ENCODE results near the gene QTRT2. TPM values are rescaled to one million over a fixed set of nuclear protein-coding genes. Genes with fewer than 3 reads are reported as not detected.

QTRT2 gene
- total RNA-seq, result 13.9 TPM

DNA sequence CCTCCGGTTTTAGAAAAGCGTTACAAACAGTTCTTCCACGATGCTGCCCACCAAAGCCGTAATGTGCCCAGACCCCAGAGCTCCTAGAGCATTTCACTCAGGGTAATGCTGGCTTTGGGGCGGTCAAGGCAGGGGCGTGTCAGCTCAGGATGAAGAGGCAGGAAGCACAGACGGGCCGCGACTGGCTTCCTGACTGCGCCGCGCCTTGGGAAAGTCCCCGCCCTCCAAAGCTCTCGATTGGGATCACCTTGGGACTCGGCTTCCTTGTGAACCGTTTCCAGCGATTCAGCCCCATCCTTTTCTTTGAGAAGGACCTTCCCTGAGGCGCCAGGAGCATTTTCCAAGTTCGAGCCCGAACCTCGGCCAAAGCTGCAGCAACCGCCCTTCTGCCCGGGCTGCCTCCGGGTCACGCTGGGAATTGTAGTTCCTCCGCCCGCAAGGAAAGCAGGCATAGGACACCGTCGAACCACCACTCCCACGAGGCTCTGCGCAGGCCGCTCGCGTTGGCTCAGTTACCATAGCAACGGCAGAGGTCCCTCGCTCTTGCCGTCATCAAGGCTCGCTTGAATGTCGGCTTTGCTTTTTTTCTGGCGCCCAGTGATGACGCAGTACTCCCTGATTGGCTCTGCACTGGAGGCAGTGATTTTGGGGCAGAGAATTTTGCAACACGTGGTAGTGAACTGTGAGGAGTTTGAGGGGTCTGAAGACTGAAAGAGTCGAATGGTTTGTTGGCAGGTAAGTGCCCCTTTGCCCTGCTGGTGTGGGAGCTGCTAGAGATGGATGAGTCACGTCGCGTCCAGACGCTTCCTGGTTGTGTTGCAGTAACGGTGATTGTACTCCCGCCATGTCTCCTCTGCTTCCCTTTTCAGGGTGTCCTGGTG is at the start of gene QTRT2, which contains the start of gene CCDC191:
Gene QTRT2 (plus strand): TSS at position 608 of the 881 bp plus-strand sequence. CDS start 8,521 bp downstream, outside the sequence.
Gene CCDC191 (minus strand): TSS at position 397 of the 881 bp plus-strand sequence. CDS start 60 bp downstream, at position 337.
- FAIRE-seq, result peak; percentile 97
- peak; percentile 71 to 83 for DNase-seq (ENCODE audit: low spot score in 2 of 2)

DNA sequence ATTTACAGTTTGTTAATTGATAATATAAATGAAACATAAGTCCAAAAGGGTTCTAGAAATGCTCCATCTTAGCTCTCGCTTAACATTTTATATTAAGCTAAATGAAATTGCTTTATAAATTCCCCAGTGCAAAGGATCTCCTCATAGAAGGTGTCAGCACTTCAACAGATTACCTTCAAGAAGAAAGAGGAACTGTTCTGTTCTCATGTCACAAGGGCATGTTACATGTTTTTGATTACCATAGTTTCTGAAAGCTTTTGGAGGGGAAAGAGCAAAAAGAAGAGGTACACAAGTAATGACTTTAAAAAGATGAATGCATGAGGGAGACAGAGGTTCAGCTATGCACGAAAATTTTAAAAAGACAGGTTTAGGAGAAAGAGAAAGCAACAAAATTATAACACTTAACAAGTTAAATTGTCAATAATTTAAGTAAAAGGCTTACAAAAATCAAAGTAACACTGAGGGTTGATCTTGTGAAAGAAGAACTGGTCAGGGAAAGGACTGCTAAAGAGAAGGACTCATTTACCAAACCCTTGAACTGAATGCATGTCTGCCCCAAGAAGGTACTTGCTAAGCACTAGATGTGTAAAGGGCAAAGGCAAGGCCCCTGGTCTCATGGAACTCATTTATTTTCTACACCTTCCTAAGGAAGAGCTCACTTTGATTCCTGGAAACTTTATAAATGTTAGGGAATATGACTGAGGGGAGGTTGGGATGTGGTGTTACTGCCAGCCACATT is 45.3 kb upstream of the QTRT2 start:
- DNase-seq (ENCODE audit: low spot score in 2 of 2) (no peak), FAIRE-seq (no peak)

DNA sequence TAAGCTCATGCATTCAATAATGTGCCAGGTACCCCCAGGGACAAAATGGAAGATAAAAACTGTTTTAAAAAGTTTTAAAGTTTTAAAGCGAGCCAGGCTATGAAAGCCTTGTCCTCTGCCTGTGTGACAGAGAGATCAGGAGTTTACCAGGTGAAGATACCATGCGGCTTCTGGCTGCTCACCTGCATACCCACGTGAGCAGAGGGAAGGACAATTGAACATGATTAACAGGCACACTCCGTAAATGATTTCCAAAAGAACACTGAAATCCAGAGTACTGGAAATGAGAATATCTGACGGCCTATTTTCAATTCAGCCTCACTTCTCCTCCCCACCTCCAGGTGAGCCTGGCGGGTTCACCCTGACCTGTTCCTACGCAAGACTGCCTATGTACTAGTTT is 42.3 kb upstream of the QTRT2 start:
- no peak for FAIRE-seq
- no peak for DNase-seq (ENCODE audit: low spot score in 2 of 2)

DNA sequence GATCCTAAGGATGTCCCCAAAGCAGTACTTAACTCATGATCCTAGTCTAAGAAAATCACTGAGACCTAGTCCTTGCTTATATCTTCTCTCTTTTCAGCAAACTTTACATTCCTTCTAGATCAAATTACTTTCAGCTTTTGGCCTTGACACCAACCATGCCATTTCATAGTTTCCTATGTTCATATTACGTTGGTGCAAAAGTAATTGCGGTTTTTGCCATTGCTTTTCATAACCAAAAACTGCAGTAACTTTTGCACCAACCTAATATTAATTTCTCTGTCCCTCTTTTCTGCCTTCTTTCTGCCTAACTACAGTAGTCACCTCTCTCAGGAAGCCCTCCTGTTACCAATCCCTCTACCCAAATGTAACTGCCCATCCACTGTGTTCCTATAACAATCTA is 37.1 kb upstream of the QTRT2 start:
- no peak for DNase-seq (ENCODE audit: low spot score in 2 of 2)

DNA sequence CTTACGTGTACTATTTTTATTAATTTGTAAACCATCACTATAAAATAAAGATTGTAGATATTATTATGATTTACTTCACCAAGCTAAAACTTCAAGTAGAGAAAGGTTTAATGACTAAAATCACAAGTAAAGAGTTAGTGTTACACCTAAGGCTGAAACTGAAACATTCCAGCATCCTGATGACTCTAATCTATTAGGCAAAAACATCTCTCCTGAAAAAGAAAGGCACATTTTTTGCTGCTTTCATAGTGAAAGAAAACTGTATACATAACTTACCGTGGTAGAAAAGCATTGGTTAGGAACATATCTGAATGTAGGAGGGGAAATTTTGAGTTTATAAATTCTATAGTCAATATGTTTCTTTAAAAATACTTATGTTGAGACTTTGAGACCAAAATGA is 35.6 kb upstream of the QTRT2 start:
- DNase-seq (ENCODE audit: low spot score in 2 of 2) (no peak), FAIRE-seq (no peak)

More for the DNA sequence above, 37.1 kb upstream of the QTRT2 start:
- no peak for FAIRE-seq

DNA sequence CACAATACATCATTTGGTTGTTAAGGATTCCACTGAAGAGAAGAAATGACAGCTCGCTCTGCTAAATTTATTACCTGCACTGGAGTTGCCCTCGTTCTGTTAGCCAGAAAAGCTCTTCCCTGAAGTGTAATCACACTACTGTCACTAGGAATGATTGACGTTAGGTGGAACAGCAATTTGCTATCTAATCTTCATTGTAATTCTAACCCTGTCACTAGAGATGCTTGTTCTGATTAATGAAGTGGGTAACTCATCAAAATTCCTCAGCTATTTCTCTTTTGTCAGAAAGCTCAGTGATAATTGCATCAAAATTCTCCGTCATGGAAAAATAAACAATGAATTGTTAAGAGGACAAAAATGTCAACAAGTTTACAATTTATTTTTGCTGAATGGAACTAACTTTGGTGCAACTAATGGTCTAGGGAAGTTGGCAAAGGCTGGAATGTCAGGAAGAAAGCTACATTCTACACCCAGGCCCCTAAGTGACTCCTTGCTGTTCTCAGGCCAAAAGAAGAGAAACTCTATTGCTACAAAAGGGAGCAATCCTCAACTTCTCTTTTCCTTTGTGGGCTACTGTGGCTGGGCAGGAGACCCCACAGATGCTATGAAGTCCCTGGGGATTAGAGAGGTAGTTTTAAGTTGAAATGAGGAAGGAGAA is 34.3 kb upstream of the QTRT2 start:
- DNase-seq (ENCODE audit: low spot score in 2 of 2) (no peak), FAIRE-seq (no peak)

DNA sequence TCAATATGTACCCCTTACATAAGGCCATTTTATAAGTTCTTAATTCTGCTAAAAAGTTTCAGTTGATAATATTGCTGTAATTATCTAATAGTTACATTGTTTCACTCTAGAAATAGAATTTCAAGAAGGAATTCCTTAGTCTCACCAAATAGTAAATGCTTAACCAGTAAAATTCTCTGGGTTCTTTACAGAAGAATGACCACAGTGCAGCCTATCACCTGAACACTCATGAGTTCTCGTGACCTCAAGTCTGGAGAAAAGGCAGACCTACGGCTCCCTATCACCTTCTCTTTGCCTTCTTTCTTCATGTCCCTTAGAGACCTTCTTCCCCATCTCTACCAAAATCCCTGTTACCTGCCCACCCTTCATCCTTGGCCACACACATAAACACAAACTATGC is 31.1 kb upstream of the QTRT2 start:
- no peak for FAIRE-seq
- DNase-seq (ENCODE audit: low spot score in 2 of 2), result no peak

DNA sequence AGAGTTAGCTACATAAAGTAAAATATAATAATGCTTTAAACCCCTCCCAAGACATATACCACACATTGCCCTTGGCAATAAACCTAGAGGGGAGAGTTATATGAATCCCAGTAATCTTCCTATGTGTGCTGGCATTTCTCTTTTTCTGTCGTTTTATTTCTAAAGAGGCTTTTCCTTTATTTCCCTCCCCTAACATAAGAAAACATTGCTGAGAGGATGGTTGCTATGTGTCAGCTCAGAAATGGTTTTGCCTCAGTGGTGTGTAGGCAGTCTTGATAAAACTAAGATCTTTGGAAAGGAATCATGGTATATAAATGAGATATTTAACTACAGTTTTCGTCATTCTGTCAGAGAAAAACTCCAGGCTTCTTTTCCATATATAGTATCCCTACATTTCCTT is 30.2 kb upstream of the QTRT2 start:
- no peak for DNase-seq (ENCODE audit: low spot score in 2 of 2)
- FAIRE-seq, result no peak

DNA sequence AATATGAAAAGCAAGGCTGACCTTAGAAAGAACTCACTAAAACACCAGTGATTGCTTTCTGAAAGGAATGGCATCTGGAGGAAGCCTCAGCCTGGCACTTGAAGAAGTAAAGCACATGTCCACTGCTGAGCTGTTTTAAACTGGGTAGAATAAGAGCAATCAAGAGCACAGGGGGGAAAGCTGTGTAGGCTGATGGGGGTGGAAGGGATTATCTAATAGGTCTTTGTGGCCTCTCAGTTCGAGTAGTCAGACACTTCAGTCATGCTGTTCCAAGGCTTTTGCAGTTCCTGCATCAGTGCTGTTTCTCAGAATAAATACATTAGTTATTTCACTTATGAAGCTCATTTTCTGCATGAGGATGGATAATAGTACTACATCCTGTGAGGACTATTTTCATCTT is 22.8 kb upstream of the QTRT2 start:
- FAIRE-seq, result no peak
- no peak for DNase-seq (ENCODE audit: low spot score in 2 of 2)

DNA sequence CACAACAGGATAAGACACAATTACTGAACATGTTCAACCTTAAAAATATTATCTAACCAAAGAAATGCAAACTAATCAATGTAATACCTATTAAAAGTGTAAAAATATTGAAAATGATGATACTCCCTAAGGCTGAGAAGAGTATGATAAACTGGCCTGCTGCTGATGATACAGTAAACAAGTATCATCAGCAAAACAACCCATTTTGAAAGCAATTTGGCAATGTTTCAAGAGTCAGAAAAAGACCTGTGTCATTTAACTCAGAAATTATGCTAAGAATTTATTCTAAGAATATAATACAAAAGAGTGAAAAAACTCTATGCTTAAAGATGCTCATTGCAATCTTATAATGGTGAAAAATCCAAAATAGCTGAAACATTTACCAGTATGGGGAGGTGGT is 22.3 kb upstream of the QTRT2 start:
- no peak for FAIRE-seq
- DNase-seq (ENCODE audit: low spot score in 2 of 2), result no peak

DNA sequence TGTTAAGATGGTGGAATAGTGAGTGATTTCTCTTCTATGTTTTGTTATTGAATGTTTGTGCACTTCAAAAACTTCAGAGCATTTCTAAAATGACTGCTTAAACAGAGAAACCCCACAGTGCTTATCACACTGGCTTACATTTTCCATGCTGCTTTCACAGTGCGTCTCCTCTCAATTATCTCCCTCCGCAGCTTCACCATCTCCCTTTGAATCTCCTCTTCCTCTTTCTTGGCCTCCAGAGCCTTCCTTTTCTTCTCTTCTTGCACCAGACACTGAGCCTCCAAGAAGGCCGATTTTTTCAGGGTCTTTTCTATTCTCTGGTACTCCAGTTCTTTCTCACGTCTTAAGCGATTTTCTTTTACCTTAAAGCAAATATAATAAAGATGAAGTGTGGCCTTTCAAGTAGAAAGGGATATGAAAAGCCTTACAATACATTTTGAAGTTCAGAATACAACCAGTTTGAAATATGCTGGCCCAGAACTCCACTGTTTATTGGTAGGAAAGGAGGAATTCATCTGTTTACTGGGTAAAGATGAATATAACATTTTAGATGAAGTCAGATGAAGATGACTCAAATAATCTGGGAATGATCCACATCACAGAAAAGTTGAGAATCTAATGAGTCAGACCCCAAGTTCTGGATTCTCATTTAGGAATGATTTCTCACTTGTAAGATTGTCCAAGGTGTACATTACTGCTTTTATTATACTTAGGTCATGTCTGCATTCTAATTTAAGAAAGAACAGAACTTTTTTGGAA is 21.6 kb upstream of the QTRT2 start:
- DNase-seq (ENCODE audit: low spot score in 2 of 2), result no peak
- FAIRE-seq, result no peak

DNA sequence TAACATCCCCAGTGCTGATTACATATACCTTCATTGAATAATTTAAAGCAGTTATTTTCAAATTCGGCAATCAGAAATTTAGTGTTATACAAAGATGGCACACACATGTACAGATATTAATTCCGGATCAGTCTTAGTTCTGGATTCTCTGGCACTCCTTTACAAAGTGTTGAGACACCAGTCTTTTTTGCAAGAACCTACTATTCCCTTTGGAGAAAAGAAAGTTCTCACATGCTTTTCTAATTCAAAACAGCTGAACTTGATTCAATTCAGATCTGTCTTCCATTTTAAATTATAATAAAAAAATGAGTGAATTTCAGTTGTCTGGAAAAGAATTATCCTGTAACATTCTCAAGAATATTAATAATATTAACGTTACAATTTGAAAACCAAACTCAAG is 20.6 kb upstream of the QTRT2 start:
- DNase-seq (ENCODE audit: low spot score in 2 of 2), result no peak
- no peak for FAIRE-seq

DNA sequence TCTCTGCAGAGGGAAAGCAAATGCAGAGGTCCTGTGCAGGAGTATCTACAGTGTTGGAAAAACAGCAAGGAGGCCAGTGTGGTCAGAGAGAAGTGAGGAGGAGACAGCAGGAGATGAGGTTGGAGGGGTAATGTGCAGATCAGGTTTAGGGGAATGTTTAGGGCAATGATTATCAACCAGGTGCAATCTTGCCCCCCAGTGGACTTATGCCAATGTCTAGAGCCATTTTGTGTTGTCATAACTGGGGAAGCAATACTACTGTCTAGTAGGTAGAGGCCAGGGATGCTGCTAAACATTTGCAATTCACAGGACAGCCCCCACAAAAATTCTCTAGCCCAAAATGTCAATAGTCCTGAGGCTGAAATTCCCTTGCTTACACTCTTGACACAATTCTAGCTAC is 13.3 kb upstream of the QTRT2 start:
- DNase-seq (ENCODE audit: low spot score in 2 of 2) (no peak), FAIRE-seq (no peak)

DNA sequence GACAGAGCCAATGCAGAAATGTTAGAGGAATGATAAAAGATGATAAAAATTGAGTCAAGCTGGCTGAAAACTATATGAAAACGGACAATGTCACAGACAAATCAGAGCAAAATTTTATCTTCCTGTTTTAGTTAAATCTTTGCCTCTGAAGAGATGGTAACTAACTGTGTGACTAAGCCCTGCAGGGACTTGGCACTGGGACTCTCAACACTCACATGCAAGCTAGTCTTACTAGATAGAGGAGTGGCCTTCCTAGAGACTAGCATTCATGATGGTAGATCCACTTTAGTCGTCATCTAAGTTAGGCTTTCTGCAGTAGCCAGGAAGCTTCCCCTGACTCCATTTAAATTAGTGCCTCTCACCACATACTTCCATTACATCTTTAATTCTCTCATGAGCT is 4.3 kb upstream of the QTRT2 start:
- no peak for DNase-seq (ENCODE audit: low spot score in 2 of 2)
- no peak for FAIRE-seq

DNA sequence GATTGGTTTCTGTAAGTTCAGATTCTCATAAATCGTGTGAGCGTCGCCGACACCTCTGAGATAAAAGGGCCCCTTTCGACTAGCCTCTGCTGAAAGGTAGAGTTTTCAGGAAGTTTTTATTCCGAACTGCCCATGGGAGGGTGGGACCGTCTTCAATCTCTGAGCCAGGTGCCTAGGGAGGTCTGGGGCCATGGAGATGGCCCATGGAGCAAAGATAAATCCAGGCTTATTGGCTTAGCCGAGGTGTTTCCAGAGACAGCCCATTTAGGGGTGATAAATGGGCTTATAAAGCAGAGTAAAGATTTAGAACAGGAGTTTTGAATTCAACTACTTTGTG is 442 bp downstream of the QTRT2 start:
- DNase-seq (ENCODE audit: low spot score in 2 of 2), result no peak
- FAIRE-seq, result no peak

DNA sequence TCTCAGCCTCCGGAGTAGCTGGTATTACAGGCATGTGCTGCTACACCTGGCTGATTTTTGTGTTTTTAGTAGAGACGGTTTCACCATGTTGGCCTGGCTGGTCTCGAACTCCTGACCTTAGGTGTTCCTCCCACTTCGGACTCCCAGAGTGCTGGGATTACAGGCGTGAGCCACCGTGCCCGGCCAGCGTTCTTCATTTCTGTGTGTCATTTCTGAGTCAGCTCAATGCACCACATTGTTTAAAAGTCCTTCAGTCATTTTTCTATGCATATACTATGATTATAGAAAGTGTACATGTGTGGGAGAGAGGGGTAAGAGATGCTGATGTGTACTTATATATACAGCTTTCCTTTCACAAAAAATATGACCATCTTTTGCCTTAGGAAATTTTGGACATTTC is 2.1 kb downstream of the QTRT2 start:
- DNase-seq (ENCODE audit: low spot score in 2 of 2), result no peak
- no peak for FAIRE-seq

DNA sequence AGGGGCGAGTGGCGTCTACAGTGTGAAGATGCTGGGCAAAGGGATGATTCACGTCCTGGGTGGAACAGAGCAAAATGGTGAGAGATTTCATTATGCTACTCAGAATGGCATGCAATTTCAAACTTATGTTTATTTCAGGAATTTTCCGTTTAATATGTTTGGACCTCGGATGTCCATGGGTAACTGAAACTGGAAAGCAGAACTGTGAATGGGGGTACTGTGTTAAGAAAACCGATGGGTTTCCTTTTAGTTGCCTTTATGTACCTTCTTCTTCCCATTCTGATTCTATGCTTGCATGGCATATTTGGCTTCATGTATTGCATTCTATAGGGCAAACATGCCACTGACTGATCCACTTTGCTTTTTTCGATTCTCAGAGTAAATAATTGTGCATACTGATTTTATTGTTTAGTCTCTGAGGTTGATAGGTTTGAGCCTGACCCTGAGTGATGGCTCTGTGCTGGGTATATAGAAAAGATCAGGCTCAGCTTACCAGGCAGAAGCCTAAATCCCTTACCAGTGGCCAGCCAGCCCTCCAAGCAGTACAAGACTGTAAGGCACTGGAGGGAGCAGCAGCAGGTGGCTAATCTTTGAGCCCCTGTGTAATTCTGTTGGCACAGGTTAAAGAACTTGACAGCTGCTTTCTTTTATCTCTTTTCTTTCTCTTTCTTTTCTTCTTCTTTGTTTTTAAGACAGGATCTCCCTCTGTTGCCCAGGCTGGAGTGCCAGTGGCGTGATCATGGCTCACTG is 4.5 kb downstream of the QTRT2 start:
- FAIRE-seq (no peak), DNase-seq (ENCODE audit: low spot score in 2 of 2) (no peak)

DNA sequence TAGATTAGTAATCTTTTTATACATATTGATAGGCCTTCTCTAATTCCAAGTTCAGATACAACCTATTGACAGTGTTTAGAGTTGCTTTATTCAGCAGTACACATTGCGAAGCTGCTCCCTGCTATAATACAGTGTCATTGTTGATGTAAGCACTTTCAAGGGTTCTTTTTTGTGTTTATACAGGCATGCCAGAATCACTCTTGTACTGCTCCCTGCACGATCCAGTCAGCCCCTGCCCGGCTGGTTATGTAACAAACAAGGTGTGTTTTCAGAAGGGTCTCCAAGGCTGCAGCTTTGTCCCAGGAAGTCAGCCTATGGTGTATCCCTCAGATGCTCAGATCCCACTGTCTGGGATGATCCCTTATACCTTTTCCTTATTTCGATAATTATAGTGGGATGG is 11.3 kb downstream of the QTRT2 start:
- no peak for FAIRE-seq
- no peak for DNase-seq (ENCODE audit: low spot score in 2 of 2)

DNA sequence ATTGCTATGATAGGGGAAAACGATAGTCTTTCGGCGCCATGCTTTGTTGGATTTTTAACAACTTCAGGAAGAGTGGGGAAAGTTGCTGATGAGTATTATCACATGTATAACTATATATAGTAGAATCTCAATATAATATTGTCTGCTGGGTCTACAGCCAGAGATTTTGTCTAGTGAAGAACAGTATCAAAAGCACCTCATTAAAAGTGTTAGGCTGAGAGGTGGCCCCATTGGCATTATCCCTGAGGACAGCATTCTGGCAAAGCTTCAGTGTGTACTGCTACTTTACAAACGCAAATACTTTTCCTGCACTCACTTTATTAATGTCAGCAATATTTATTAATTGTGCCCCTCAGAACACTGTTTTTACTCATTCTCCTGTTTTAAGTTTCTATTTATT is 11.8 kb downstream of the QTRT2 start:
- DNase-seq (ENCODE audit: low spot score in 2 of 2) (no peak), FAIRE-seq (no peak)

DNA sequence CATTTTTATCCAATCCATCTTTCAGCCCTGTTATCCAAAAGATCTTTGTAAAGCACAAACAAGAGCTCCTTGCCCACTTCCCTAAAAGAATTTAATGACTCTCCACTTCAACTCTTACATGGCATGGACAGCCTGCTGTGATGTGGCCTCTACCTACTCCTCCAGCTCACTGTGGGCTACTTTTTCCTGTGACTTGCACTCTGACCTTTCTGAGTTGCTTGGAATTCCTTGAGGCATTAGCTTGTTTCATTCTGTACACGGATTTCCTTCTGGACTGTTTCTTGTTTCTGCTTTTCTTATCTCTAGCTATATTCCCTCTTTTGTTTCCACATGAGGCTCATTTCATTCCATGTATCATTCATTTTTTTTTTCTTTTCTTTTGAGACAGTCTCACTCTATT is 15.2 kb downstream of the QTRT2 start:
- FAIRE-seq (no peak), DNase-seq (ENCODE audit: low spot score in 2 of 2) (no peak)

Measured in frontal cortex (tissue), 4 donors.